Spleen (tissue), 7 donors: ENCODE data around the gene PRSS27.
A peak's percentile ranks its signal among the peaks of the same experiment; 100 is the strongest.

Experiments used
- CTCF ChIP-seq, 11 experiments: fragments of 200-600 bp in 7 of 11; fragments of 450-650 bp in 4 of 11; sonication (generic) in 4 of 11; IDR thresholded peaks in 8 of 11; conservative IDR thresholded peaks in 3 of 11; 1 replicate in 7 of 11; 2 replicates in 4 of 11; pipeline versions ENCODE4 v1.4.0 to v1.8.0; 2016 to 2021; ENCODE audit warnings: antibody characterized with exemption in 11 of 11, inconsistent platforms in 4 of 11, mild to moderate bottlenecking in 1 of 11
- POLR2A ChIP-seq, 3 donors: fragments of 450-650 bp; IDR thresholded peaks; one replicate each; pipeline ENCODE4 v1.5.1; 2017; ENCODE audit warnings: antibody characterized with exemption in 3 of 3, mild to moderate bottlenecking in 1 of 3
- donor health status: DM: no; HTN: no; CAD: no; lungs with moderate emphysema.
- donor health status: DM: no; HTN: no; CAD: no.
- donor health status: DM: no; HTN: no; CAD: no.

- TF ChIP-seq CTCF (IDR thresholded peaks at IDR 0.05 in 8 of 11, conservative IDR thresholded peaks at IDR 0.05 in 3 of 11) (peak in 3 of 11 experiments; percentile 18 to 35 (median 35)), POLR2A (IDR thresholded peaks at IDR 0.05) (peak in 2 of 3 donors; percentile 71 to 93)
Measured at GRCh38 chr16:2682209-2683021, 37.6 kb downstream of the PRSS27 start, which contains the start of gene KCTD5.
